GM23248 (cell line): ENCODE data around the gene ATG16L2.

Experiments used
- EZH2 ChIP-seq: fragments of 200-600 bp; sonication (generic); IDR thresholded peaks from 2 replicates; pipeline ENCODE4 v1.6.1; 2018; ENCODE audit warnings: antibody characterized with exemption, mild to moderate bottlenecking; ENCODE audit not compliant: insufficient read depth, poor library complexity, severe bottlenecking
- EZH2phosphoT487 ChIP-seq: fragments of 200-600 bp; sonication (generic); IDR thresholded peaks from 2 replicates; pipeline ENCODE4 v1.6.1; 2018; ENCODE audit warnings: antibody characterized with exemption, moderate library complexity, mild to moderate bottlenecking, low read depth; ENCODE audit not compliant: insufficient read depth

DNA sequence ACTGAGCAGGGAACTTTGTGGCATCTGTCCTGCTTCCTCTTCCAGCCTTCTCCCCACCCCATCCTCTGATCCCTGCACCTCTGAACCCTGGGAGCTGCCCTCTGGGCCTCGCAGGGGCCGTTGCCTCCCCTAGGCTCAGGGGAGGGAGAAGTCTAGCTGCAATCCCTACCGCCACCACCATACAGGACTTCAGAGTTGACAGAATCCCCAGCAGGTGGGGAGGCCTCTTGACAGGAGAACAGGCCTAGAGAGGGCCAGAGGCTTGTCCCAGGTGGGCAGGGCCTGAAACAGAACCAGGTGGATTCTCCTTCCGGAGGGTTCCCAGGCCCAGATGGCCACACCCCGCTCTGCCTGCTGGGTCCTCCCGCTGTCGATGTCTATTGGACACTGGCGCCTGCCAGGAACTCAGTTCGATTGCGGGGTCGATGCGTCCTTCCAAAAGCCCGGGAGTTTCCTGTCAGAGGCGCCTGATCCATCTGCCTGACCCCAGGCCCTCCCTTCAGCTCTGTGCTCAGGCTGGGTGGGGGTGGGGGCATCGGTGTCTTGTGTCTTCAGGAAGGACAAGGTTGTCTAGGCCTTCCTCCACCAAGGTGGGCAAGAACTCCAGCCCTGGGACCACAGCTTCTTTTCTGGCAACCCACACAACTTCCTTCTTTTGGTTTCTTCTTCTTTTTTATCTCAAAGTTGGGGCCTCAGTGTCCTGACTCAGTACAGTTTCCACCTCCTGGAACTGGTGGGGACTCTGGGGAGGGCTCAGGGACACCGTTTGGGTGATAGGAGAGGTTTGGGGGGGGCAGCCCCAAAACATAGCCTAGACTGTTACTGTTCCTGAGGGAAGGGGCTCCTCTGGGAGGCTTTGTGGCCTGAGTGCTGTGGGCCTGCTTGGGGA, 26.8 kb upstream of the ATG16L2 start:
- no peak for TF ChIP-seq EZH2
- no peak for TF ChIP-seq EZH2phosphoT487
